ENCODE results near the gene PFKFB4. TPM values are rescaled to one million over a fixed set of nuclear protein-coding genes. Genes with fewer than 3 reads are reported as not detected.
A peak's percentile ranks its signal among the peaks of the same experiment; 100 is the strongest.

The PFKFB4 gene
- total and polyA plus RNA-seq, 10 of the 15 experiments (the other 5 are each of a cell fraction or from before 2014, with no cell fraction given): 0.37 to 89.1 (median 5.2) TPM

- DNase-seq (ENCODE audit: low read depth, low spot score) (no peak), ATAC-seq (no peak), FAIRE-seq (no peak)
- Histone ChIP-seq H3K4me2 (ENCODE audit: control insufficient read depth, insufficient read depth) (no peak overlapping the region), H4K20me1 (ENCODE audit: control insufficient read depth, insufficient read depth) (no peaks in the 10 kb centered on the region), H3K9ac (ENCODE audit: control insufficient read depth, insufficient read depth, low read length) (no peak overlapping the region), H3K27me3 (replicated peaks in 1 of 2; ENCODE audit: control insufficient read depth in 2 of 2, insufficient read depth in 2 of 2, low read length in 1 of 2) (peaks cover 0 to 9% of the 10 kb centered on the region in 2 experiments; a peak in 2 of 4 replicates), H3K36me3 (ENCODE audit: control insufficient read depth in 2 of 2, insufficient read depth in 2 of 2, low read length in 1 of 2) (peaks cover 16 to 25% of the 10 kb centered on the region in 2 experiments), H3K79me2 (ENCODE audit: control insufficient read depth, insufficient read depth, low read length) (no peaks in the 10 kb centered on the region), H2AFZ (ENCODE audit: control insufficient read depth, low read depth, low read length) (no peak overlapping the region), H3K9me3 (replicated peaks; ENCODE audit: control insufficient read depth, insufficient read depth, low read length) (no peaks in the 10 kb centered on the region), H3K27ac (ENCODE audit: control insufficient read depth, insufficient read depth) (no peak overlapping the region), H3K4me3 (no peak overlapping the region), H3K4me1 (ENCODE audit: control insufficient read depth, insufficient read depth, low read length) (no peaks in the 10 kb centered on the region; the same call in 1 of the 2 replicates)
- ChIA-PET SMC1A (ENCODE audit: uncharacterized antibody, unreplicated experiment) (no interaction called here), CTCF (interaction anchor here (0.6 kb wide), 1 partner anchor 17 kb away, joined by 3 read pairs; no protein-coding TSS in a partner anchor), RAD21 (ENCODE audit: unreplicated experiment) (no interaction called here), POLR2A (no interaction called here)
- 61% methylated on average over 5 of the region's 5 CpGs for WGBS (ENCODE audit: insufficient coverage, insufficient replicate concordance, low lambda C conversion rate, missing lambda C conversion rate)
- TF ChIP-seq WRNIP1 (IDR thresholded peaks at IDR 0.05; ENCODE audit: borderline replicate concordance, low read depth, low read length) (no peak), RB1 (IDR thresholded peaks at IDR 0.05; ENCODE audit: borderline replicate concordance) (no peak), HSF1 (IDR thresholded peaks at IDR 0.05; ENCODE audit: low read depth, low read length) (no peak), ZNF384 (IDR thresholded peaks at IDR 0.05; ENCODE audit: borderline replicate concordance, low read depth, low read length) (no peak), BACH1 (IDR thresholded peaks at IDR 0.05; ENCODE audit: borderline replicate concordance) (no peak)
- in situ Hi-C loops (cut with MboI) (no loop called here), intact Hi-C loops (cut with micrococcal nuclease; ENCODE audit: unreplicated experiment) (no loop called here)
- no TSS peak for BruUV-seq (replicated peaks)
Observed at GRCh38 chr3:48596157-48596556, 39.6 kb upstream of the PFKFB4 start.

GRCh38 chr3:48595526-48596121 lies 39.0 kb upstream of the PFKFB4 start:
- ChIA-PET SMC1A (ENCODE audit: uncharacterized antibody, unreplicated experiment) (no interaction called here), POLR2A (no interaction called here), CTCF (interaction anchor here (0.6 kb wide), 1 partner anchor 17 kb away, joined by 3 read pairs; no protein-coding TSS in a partner anchor), RAD21 (ENCODE audit: unreplicated experiment) (no interaction called here)
- Histone ChIP-seq H4K20me1 (ENCODE audit: control insufficient read depth, insufficient read depth) (no peaks in the 10 kb centered on the region), H3K4me1 (ENCODE audit: control insufficient read depth, insufficient read depth, low read length) (no peaks in the 10 kb centered on the region; the same call in 1 of the 2 replicates), H3K4me3 (no peak overlapping the region), H3K36me3 (ENCODE audit: control insufficient read depth in 2 of 2, insufficient read depth in 2 of 2, low read length in 1 of 2) (peaks cover 13 to 21% of the 10 kb centered on the region in 2 experiments), H3K27me3 (replicated peaks in 1 of 2; ENCODE audit: control insufficient read depth in 2 of 2, insufficient read depth in 2 of 2, low read length in 1 of 2) (peaks cover 0 to 9% of the 10 kb centered on the region in 2 experiments; a peak in 2 of 4 replicates), H3K27ac (ENCODE audit: control insufficient read depth, insufficient read depth) (no peak overlapping the region), H2AFZ (ENCODE audit: control insufficient read depth, low read depth, low read length) (no peak overlapping the region), H3K9ac (ENCODE audit: control insufficient read depth, insufficient read depth, low read length) (no peak overlapping the region), H3K9me3 (replicated peaks; ENCODE audit: control insufficient read depth, insufficient read depth, low read length) (no peaks in the 10 kb centered on the region), H3K4me2 (ENCODE audit: control insufficient read depth, insufficient read depth) (no peak overlapping the region), H3K79me2 (ENCODE audit: control insufficient read depth, insufficient read depth, low read length) (no peaks in the 10 kb centered on the region)
- intact Hi-C loops (cut with micrococcal nuclease; ENCODE audit: unreplicated experiment): no loop called here
- TF ChIP-seq NR2F1 (conservative IDR thresholded peaks at IDR 0.05): peak; percentile 30; the same call in 1 of the 2 replicates
- no peak for TF ChIP-seq HDAC2 (IDR thresholded peaks at IDR 0.05)
- BruUV-seq (replicated peaks): no TSS peak
- no peak for FAIRE-seq
- DNase-seq (ENCODE audit: low read depth, low spot score): no peak
- peak; percentile 41; the same call in 2 of the 3 replicates for ATAC-seq
- 30% methylated on average over 10 of the region's 10 CpGs for WGBS (ENCODE audit: insufficient coverage, insufficient replicate concordance, low lambda C conversion rate, missing lambda C conversion rate)
- in situ Hi-C loops (cut with MboI): no loop called here
